Trophoblast cell (in vitro differentiated cells and primary cell): ENCODE measurements around the gene UBXN1.

Experiments
- DNase-seq, 2 donors: peaks; one replicate each; pipeline ENCODE4 v3.0.0-alpha.2; 2016
- H2AFZ ChIP-seq: 2 replicates; pipeline ENCODE4 v1.6.1; 2013; ENCODE audit warnings: low read length, moderate library complexity, mild to moderate bottlenecking; ENCODE audit not compliant: insufficient read depth, poor library complexity
- H2AK5ac ChIP-seq: 2 replicates; pipeline ENCODE4 v1.6.1; 2013; ENCODE audit warnings: mild to moderate bottlenecking, low read length
- H2BK120ac ChIP-seq: 2 replicates; pipeline ENCODE4 v1.6.1; 2013; ENCODE audit warnings: low read length, mild to moderate bottlenecking, moderate library complexity; ENCODE audit not compliant: insufficient read depth, poor library complexity
- H2BK12ac ChIP-seq: 2 replicates; pipeline ENCODE4 v1.6.1; 2013; ENCODE audit warnings: mild to moderate bottlenecking, low read length, moderate library complexity
- H2BK5ac ChIP-seq: 2 replicates; pipeline ENCODE4 v1.6.1; 2013; ENCODE audit warnings: low read length, low read depth, moderate library complexity, mild to moderate bottlenecking; ENCODE audit not compliant: poor library complexity
- H3K14ac ChIP-seq: 2 replicates; pipeline ENCODE4 v1.6.1; 2013; ENCODE audit warnings: mild to moderate bottlenecking, low read length
- H3K18ac ChIP-seq: 2 replicates; pipeline ENCODE4 v1.6.1; 2013; ENCODE audit warnings: mild to moderate bottlenecking, low read length
- H3K23ac ChIP-seq: 2 replicates; pipeline ENCODE4 v1.6.1; 2013; ENCODE audit warnings: low read length
- H3K27ac ChIP-seq: 2 replicates; pipeline ENCODE4 v1.5.1; 2013; ENCODE audit warnings: low read depth, mild to moderate bottlenecking, inconsistent platforms, low read length, moderate library complexity
- H3K27me3 ChIP-seq: 2 replicates; pipeline ENCODE4 v1.6.1; 2013; ENCODE audit warnings: inconsistent platforms, mild to moderate bottlenecking, low read length, moderate library complexity; ENCODE audit not compliant: insufficient read depth
- H3K36me3 ChIP-seq, 2 experiments: 1 replicate in 1 of 2; 2 replicates in 1 of 2; pipeline ENCODE4 v1.6.1; 2013; ENCODE audit warnings: low read length in 2 of 2, mild to moderate bottlenecking in 2 of 2, moderate library complexity in 1 of 2; ENCODE audit not compliant: insufficient read depth in 2 of 2, control insufficient read depth in 1 of 2
- H3K4ac ChIP-seq: 2 replicates; pipeline ENCODE4 v1.6.1; 2013; ENCODE audit warnings: low read depth, mild to moderate bottlenecking, low read length, moderate library complexity
- H3K4me1 ChIP-seq, 2 experiments: 1 replicate in 1 of 2; 2 replicates in 1 of 2; pipeline ENCODE4 v1.6.1; 2013; ENCODE audit warnings: low read length in 2 of 2, mild to moderate bottlenecking in 2 of 2, moderate library complexity in 1 of 2; ENCODE audit not compliant: insufficient read depth in 2 of 2, control insufficient read depth in 1 of 2
- H3K4me2 ChIP-seq: 2 replicates; pipeline ENCODE4 v1.6.1; 2013; ENCODE audit warnings: inconsistent platforms, mild to moderate bottlenecking, low read length, moderate library complexity
- H3K4me3 ChIP-seq: 2 replicates; pipeline ENCODE4 v1.5.1; 2013; ENCODE audit warnings: mild to moderate bottlenecking, low read depth, low read length, inconsistent platforms
- H3K79me1 ChIP-seq: one replicate; pipeline ENCODE4 v1.6.1; 2013; ENCODE audit warnings: low read length
- H3K79me2 ChIP-seq: 2 replicates; pipeline ENCODE4 v1.6.1; 2013; ENCODE audit warnings: low read length, mild to moderate bottlenecking; ENCODE audit not compliant: control insufficient read depth, insufficient read depth, poor library complexity
- H3K9ac ChIP-seq: 2 replicates; pipeline ENCODE4 v1.6.1; 2013; ENCODE audit warnings: mild to moderate bottlenecking, low read length
- H3K9me3 ChIP-seq: 2 replicates; pipeline ENCODE4 v1.6.1; 2013; ENCODE audit warnings: low read depth, mild to moderate bottlenecking, control low read depth, inconsistent platforms, low read length; ENCODE audit not compliant: insufficient read depth
- H4K12ac ChIP-seq: 2 replicates; pipeline ENCODE4 v1.6.1; 2013; ENCODE audit warnings: low read depth, mild to moderate bottlenecking, low read length, moderate library complexity
- H4K8ac ChIP-seq: 2 replicates; pipeline ENCODE4 v1.6.1; 2013; ENCODE audit warnings: low read depth, mild to moderate bottlenecking, low read length, moderate library complexity
- H4K91ac ChIP-seq: one replicate; pipeline ENCODE4 v1.6.1; 2013; ENCODE audit warnings: low read depth, mild to moderate bottlenecking, low read length, moderate library complexity
- WGBS: extraction: QIAGEN DNeasy Blood & Tissue Kit; methylation state at CpG from one replicate; pipeline ENCODE4 v1.1.7; 2013; ENCODE audit warnings: missing lambda C conversion rate; ENCODE audit not compliant: insufficient read length, insufficient coverage; ENCODE audit errors: extremely low coverage; 5-methylcytosine and 5-hydroxymethylcytosine counted together

The UBXN1 gene

DNA sequence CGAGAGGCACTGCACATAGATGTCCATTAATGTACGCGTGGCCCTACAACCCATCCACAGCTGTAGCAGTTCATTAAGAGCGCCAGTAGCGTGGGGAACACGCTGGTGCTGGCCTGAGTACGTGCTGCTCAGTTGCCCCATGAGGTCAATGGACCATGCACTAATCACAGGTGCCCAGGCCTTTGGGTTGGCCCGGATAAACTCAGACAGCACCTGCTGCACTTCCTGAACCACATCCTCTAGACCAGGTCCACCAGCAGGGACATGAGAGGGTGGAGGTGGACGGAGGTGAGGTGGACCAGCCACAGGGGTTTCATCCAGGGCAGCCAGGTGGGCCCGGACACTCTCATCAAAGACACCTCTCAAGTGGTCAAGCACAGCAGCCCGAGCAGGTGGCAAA, 29.4 kb downstream of the UBXN1 start:
- Histone ChIP-seq H3K4me1 (peaks cover 10 to 17% of the 10 kb centered on the region in 2 experiments), H4K8ac (no peak overlapping the region), H3K9ac (no peak overlapping the region), H3K18ac (no peak overlapping the region), H3K36me3 (peaks cover 23 to 26% of the 10 kb centered on the region in 2 experiments), H3K79me1 (peaks cover 15% of the 10 kb centered on the region), H3K27me3 (no peaks in the 10 kb centered on the region), H4K12ac (no peak overlapping the region), H2BK5ac (no peak overlapping the region), H3K4me2 (no peak overlapping the region), H4K91ac (no peak overlapping the region), H3K4me3 (no peak overlapping the region), H3K23ac (no peak overlapping the region), H2BK12ac (no peak overlapping the region), H3K9me3 (no peaks in the 10 kb centered on the region), H3K14ac (no peak overlapping the region), H2BK120ac (no peak overlapping the region), H3K27ac (no peak overlapping the region), H2AK5ac (no peak overlapping the region), H3K79me2 (peaks cover 17% of the 10 kb centered on the region), H3K4ac (no peak overlapping the region), H2AFZ (no peak overlapping the region)
- DNase-seq, result no peak
- WGBS, result no CpG with 5 or more reads among the region's 11 CpGs

DNA sequence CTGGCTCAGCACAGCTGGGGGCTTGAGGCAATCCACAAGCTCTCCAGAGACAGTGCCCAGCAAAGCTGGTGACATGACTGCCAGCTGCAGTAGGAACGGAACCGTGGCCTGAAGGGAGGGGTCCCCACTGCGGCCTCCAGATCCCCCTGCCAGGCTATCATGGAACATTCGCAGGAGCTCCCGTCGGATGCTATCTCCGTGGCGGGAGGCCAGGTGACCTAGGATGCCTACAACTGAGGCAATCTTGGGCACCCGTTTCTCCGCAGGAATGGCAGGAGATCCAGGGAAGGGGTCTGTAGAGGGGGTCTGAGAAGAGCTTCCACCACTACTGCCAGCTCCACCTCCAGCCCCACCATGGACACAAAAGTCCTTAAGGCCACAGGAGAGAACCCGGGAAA, 29.9 kb downstream of the UBXN1 start:
- DNase-seq, result no peak
- Histone ChIP-seq H2BK120ac (no peak overlapping the region), H3K27me3 (no peaks in the 10 kb centered on the region), H2AFZ (no peak overlapping the region), H2BK5ac (no peak overlapping the region), H3K4ac (no peak overlapping the region), H3K18ac (no peak overlapping the region), H3K9ac (no peak overlapping the region), H3K14ac (no peak overlapping the region), H3K36me3 (peaks cover 27 to 31% of the 10 kb centered on the region in 2 experiments), H3K9me3 (no peaks in the 10 kb centered on the region), H2BK12ac (no peak overlapping the region), H3K23ac (no peak overlapping the region), H3K4me3 (no peak overlapping the region), H3K4me1 (peaks cover 10 to 17% of the 10 kb centered on the region in 2 experiments), H2AK5ac (no peak overlapping the region), H3K4me2 (no peak overlapping the region), H3K79me2 (peaks cover 17% of the 10 kb centered on the region), H4K8ac (no peak overlapping the region), H4K12ac (no peak overlapping the region), H3K79me1 (peaks cover 15% of the 10 kb centered on the region), H3K27ac (no peak overlapping the region), H4K91ac (no peak overlapping the region)
- WGBS, result no CpG with 5 or more reads among the region's 11 CpGs

DNA sequence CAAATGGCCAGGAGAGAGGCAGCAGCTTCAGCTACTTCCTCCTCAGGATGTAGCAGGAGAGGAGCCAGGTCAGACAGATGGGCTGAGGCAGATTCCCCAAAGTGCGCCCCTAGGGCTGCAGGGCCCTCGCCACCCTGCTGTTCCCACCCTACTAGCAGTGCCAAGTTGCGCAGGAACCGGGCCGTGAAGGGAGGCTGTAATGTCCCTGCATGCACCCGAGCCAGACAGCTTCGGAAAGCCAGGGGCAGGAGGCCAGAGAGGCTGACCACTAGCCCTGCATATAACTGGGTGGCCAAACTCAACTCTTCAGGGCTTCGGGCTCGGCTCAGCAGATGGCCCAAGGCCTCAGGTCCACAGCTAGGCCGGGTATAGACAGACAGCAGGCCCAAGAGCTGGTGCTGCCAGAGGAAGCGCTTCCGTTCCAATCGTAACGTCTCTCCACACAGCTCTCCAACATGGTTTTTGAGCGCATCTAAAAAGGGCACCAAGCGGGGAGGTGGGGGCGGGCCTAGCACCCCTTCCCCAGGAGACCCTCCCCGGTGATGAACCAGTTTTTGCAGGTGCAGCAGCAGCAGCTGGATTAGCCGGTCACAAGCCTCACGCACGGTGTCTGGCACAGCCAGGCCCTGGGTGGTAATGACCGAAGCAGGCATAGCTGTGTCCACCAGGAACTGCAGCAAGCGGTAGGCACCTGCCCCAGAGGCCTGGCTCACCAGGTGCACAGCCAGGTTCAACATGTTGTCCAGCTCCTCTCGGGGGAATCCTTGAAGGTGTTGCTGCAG, 30.5 kb downstream of the UBXN1 start:
- Histone ChIP-seq H3K27me3 (no peaks in the 10 kb centered on the region), H2BK120ac (no peak overlapping the region), H3K14ac (no peak overlapping the region), H2BK5ac (no peak overlapping the region), H3K79me2 (peaks cover 17% of the 10 kb centered on the region), H3K9me3 (no peaks in the 10 kb centered on the region), H3K9ac (no peak overlapping the region), H2BK12ac (no peak overlapping the region), H3K4ac (no peak overlapping the region), H2AFZ (no peak overlapping the region), H2AK5ac (no peak overlapping the region), H4K91ac (no peak overlapping the region), H3K4me3 (no peak overlapping the region), H4K12ac (no peak overlapping the region), H3K36me3 (peaks cover 30 to 35% of the 10 kb centered on the region in 2 experiments), H3K4me1 (peaks cover 9 to 15% of the 10 kb centered on the region in 2 experiments), H3K4me2 (no peak overlapping the region), H3K23ac (no peak overlapping the region), H3K79me1 (peaks cover 13% of the 10 kb centered on the region), H4K8ac (no peak overlapping the region), H3K18ac (no peak overlapping the region), H3K27ac (no peak overlapping the region)
- no peak for DNase-seq
- WGBS, result no CpG with 5 or more reads among the region's 24 CpGs

DNA sequence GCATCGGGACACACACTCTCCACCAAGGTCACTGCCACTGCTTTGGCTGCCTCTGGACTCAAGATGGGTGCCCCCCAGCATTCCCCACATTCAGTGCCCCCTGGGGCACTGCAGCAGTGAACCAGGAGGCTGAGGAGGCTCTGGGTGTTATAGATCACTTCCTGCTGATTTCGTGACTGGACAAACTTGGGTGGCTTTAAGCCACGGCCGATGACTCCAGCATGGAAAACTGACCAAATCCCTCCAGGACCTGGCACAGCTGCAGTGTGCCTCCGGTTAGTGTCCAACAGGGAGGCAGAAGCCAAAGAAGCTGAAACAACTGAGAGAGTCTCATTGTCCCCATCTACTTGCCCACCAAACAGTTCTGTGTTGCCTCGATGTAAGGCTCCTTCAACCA, 31.3 kb downstream of the UBXN1 start:
- H3K79me1 ChIP-seq, result peaks cover 7% of the 10 kb centered on the region
- peaks cover 30 to 35% of the 10 kb centered on the region in 2 experiments for H3K36me3 ChIP-seq
- no peak overlapping the region for H2BK5ac ChIP-seq
- H3K4me3 ChIP-seq, result no peak overlapping the region
- H3K9me3 ChIP-seq, result no peaks in the 10 kb centered on the region
- no peak overlapping the region for H3K4ac ChIP-seq
- H4K91ac ChIP-seq, result no peak overlapping the region
- no peak overlapping the region for H3K18ac ChIP-seq
- no peak overlapping the region for H2AFZ ChIP-seq
- no peak for DNase-seq
- H3K27me3 ChIP-seq, result no peaks in the 10 kb centered on the region
- no peak overlapping the region for H3K4me2 ChIP-seq
- no peak overlapping the region for H3K23ac ChIP-seq
- no peak overlapping the region for H2BK120ac ChIP-seq
- no peak overlapping the region for H3K27ac ChIP-seq
- H4K8ac ChIP-seq, result no peak overlapping the region
- H3K79me2 ChIP-seq, result peaks cover 12% of the 10 kb centered on the region
- H4K12ac ChIP-seq, result no peak overlapping the region
- no CpG with 5 or more reads among the region's 6 CpGs for WGBS
- no peak overlapping the region for H2BK12ac ChIP-seq
- no peak overlapping the region for H3K14ac ChIP-seq
- H2AK5ac ChIP-seq, result no peak overlapping the region
- peaks cover 8 to 14% of the 10 kb centered on the region in 2 experiments for H3K4me1 ChIP-seq
- H3K9ac ChIP-seq, result no peak overlapping the region
